ENCODE results near the gene RCN1.

Gene RCN1

GRCh38 chr11:32131321-32131720 lies 40.4 kb downstream of the RCN1 start:
- whole genome bisulfite sequencing, 2 experiments, result 91 to 95% methylated on average over 3 of the region's 3 CpGs
- Histone ChIP-seq H3K4me3 (ENCODE audit: insufficient read depth, low read depth, low read length) (no peak overlapping the region), H3K36me3 (ENCODE audit: control insufficient read depth, insufficient read depth, low read length) (no peaks in the 10 kb centered on the region), H3K27me3 (ENCODE audit: control insufficient read depth, insufficient read depth, low read length, poor library complexity, severe bottlenecking) (no peaks in the 10 kb centered on the region), H3K9me3 (ENCODE audit: control insufficient read depth, low read length) (no peaks in the 10 kb centered on the region), H3K4me1 (ENCODE audit: control insufficient read depth, insufficient read depth, low read length) (no peaks in the 10 kb centered on the region), H3K27ac (ENCODE audit: insufficient read depth, low read depth, low read length, poor library complexity, severe bottlenecking) (no peak overlapping the region)

GRCh38 chr11:32136657-32137056 lies 45.8 kb downstream of the RCN1 start:
- Histone ChIP-seq H3K9me3 (ENCODE audit: control insufficient read depth, low read length) (no peaks in the 10 kb centered on the region), H3K27ac (ENCODE audit: insufficient read depth, low read depth, low read length, poor library complexity, severe bottlenecking) (no peak overlapping the region), H3K4me3 (ENCODE audit: insufficient read depth, low read depth, low read length) (no peak overlapping the region), H3K36me3 (ENCODE audit: control insufficient read depth, insufficient read depth, low read length) (no peaks in the 10 kb centered on the region), H3K4me1 (ENCODE audit: control insufficient read depth, insufficient read depth, low read length) (no peaks in the 10 kb centered on the region), H3K27me3 (ENCODE audit: control insufficient read depth, insufficient read depth, low read length, poor library complexity, severe bottlenecking) (no peaks in the 10 kb centered on the region)
- 92 to 95% methylated on average over 3 of the region's 3 CpGs for WGBS, 2 experiments

- WGBS, 2 experiments, result 84 to 92% methylated on average over 2 of the region's 2 CpGs
- Histone ChIP-seq H3K4me1 (ENCODE audit: control insufficient read depth, insufficient read depth, low read length) (no peaks in the 10 kb centered on the region), H3K27me3 (ENCODE audit: control insufficient read depth, insufficient read depth, low read length, poor library complexity, severe bottlenecking) (no peaks in the 10 kb centered on the region), H3K9me3 (ENCODE audit: control insufficient read depth, low read length) (no peaks in the 10 kb centered on the region), H3K4me3 (ENCODE audit: insufficient read depth, low read depth, low read length) (no peak overlapping the region), H3K36me3 (ENCODE audit: control insufficient read depth, insufficient read depth, low read length) (no peaks in the 10 kb centered on the region), H3K27ac (ENCODE audit: insufficient read depth, low read depth, low read length, poor library complexity, severe bottlenecking) (no peak overlapping the region)
Observed at GRCh38 chr11:32137263-32137662, 46.4 kb downstream of the RCN1 start.

- WGBS, 2 experiments, result 94 to 96% methylated on average over 3 of the region's 3 CpGs
- no peaks in the 10 kb centered on the region for H3K27me3 ChIP-seq (ENCODE audit: control insufficient read depth, insufficient read depth, low read length, poor library complexity, severe bottlenecking)
- H3K9me3 ChIP-seq (ENCODE audit: control insufficient read depth, low read length), result no peaks in the 10 kb centered on the region
- H3K4me3 ChIP-seq (ENCODE audit: insufficient read depth, low read depth, low read length), result no peak overlapping the region
- no peaks in the 10 kb centered on the region for H3K4me1 ChIP-seq (ENCODE audit: control insufficient read depth, insufficient read depth, low read length)
- no peak overlapping the region for H3K27ac ChIP-seq (ENCODE audit: insufficient read depth, low read depth, low read length, poor library complexity, severe bottlenecking)
- no peaks in the 10 kb centered on the region for H3K36me3 ChIP-seq (ENCODE audit: control insufficient read depth, insufficient read depth, low read length)
Observed at GRCh38 chr11:32137869-32138268, 47.0 kb downstream of the RCN1 start.

- Histone ChIP-seq H3K27me3 (ENCODE audit: control insufficient read depth, insufficient read depth, low read length, poor library complexity, severe bottlenecking) (no peaks in the 10 kb centered on the region), H3K27ac (ENCODE audit: insufficient read depth, low read depth, low read length, poor library complexity, severe bottlenecking) (no peak overlapping the region), H3K36me3 (ENCODE audit: control insufficient read depth, insufficient read depth, low read length) (no peaks in the 10 kb centered on the region), H3K9me3 (ENCODE audit: control insufficient read depth, low read length) (no peaks in the 10 kb centered on the region), H3K4me3 (ENCODE audit: insufficient read depth, low read depth, low read length) (no peak overlapping the region), H3K4me1 (ENCODE audit: control insufficient read depth, insufficient read depth, low read length) (no peaks in the 10 kb centered on the region)
- 89 to 91% methylated on average over 3 of the region's 3 CpGs for WGBS, 2 experiments
Observed at GRCh38 chr11:32138902-32139301, 48.0 kb downstream of the RCN1 start.

- 81 to 90% methylated on average over 4 of the region's 4 CpGs for WGBS, 2 experiments
- Histone ChIP-seq H3K9me3 (ENCODE audit: control insufficient read depth, low read length) (no peaks in the 10 kb centered on the region), H3K27me3 (ENCODE audit: control insufficient read depth, insufficient read depth, low read length, poor library complexity, severe bottlenecking) (no peaks in the 10 kb centered on the region), H3K36me3 (ENCODE audit: control insufficient read depth, insufficient read depth, low read length) (no peaks in the 10 kb centered on the region), H3K27ac (ENCODE audit: insufficient read depth, low read depth, low read length, poor library complexity, severe bottlenecking) (no peak overlapping the region), H3K4me3 (ENCODE audit: insufficient read depth, low read depth, low read length) (no peak overlapping the region), H3K4me1 (ENCODE audit: control insufficient read depth, insufficient read depth, low read length) (no peaks in the 10 kb centered on the region)
Observed at GRCh38 chr11:32139896-32140520, 49.1 kb downstream of the RCN1 start.

- H3K27ac ChIP-seq (ENCODE audit: insufficient read depth, low read depth, low read length, poor library complexity, severe bottlenecking), result no peak overlapping the region
- no peaks in the 10 kb centered on the region for H3K4me1 ChIP-seq (ENCODE audit: control insufficient read depth, insufficient read depth, low read length)
- H3K9me3 ChIP-seq (ENCODE audit: control insufficient read depth, low read length), result no peaks in the 10 kb centered on the region
- WGBS, 2 experiments, result 93 to 96% methylated on average over 5 to 6 of the region's 6 CpGs
- H3K36me3 ChIP-seq (ENCODE audit: control insufficient read depth, insufficient read depth, low read length), result no peaks in the 10 kb centered on the region
- H3K4me3 ChIP-seq (ENCODE audit: insufficient read depth, low read depth, low read length), result no peak overlapping the region
- H3K27me3 ChIP-seq (ENCODE audit: control insufficient read depth, insufficient read depth, low read length, poor library complexity, severe bottlenecking), result no peaks in the 10 kb centered on the region
Observed at GRCh38 chr11:32141745-32142546, 51.1 kb downstream of the RCN1 start.

- Histone ChIP-seq H3K27me3 (ENCODE audit: control insufficient read depth, insufficient read depth, low read length, poor library complexity, severe bottlenecking) (no peaks in the 10 kb centered on the region), H3K27ac (ENCODE audit: insufficient read depth, low read depth, low read length, poor library complexity, severe bottlenecking) (no peak overlapping the region), H3K4me3 (ENCODE audit: insufficient read depth, low read depth, low read length) (no peak overlapping the region), H3K4me1 (ENCODE audit: control insufficient read depth, insufficient read depth, low read length) (no peaks in the 10 kb centered on the region), H3K9me3 (ENCODE audit: control insufficient read depth, low read length) (no peaks in the 10 kb centered on the region), H3K36me3 (ENCODE audit: control insufficient read depth, insufficient read depth, low read length) (no peaks in the 10 kb centered on the region)
- 95 to 96% methylated on average over 8 of the region's 8 CpGs for WGBS, 2 experiments
Observed at GRCh38 chr11:32143378-32143777, 52.5 kb downstream of the RCN1 start.

GRCh38 chr11:32145282-32145681 lies 54.4 kb downstream of the RCN1 start:
- no peaks in the 10 kb centered on the region for H3K9me3 ChIP-seq (ENCODE audit: control insufficient read depth, low read length)
- H3K4me1 ChIP-seq (ENCODE audit: control insufficient read depth, insufficient read depth, low read length), result no peaks in the 10 kb centered on the region
- WGBS, 2 experiments, result 88 to 90% methylated on average over 3 of the region's 3 CpGs

GRCh38 chr11:32148895-32149294 lies 58.0 kb downstream of the RCN1 start:
- WGBS, 2 experiments, result 83 to 88% methylated on average over 4 of the region's 4 CpGs
- no peaks in the 10 kb centered on the region for H3K27me3 ChIP-seq (ENCODE audit: control insufficient read depth, insufficient read depth, low read length, poor library complexity, severe bottlenecking)
- H3K27ac ChIP-seq (ENCODE audit: insufficient read depth, low read depth, low read length, poor library complexity, severe bottlenecking), result no peak overlapping the region
- no peaks in the 10 kb centered on the region for H3K4me1 ChIP-seq (ENCODE audit: control insufficient read depth, insufficient read depth, low read length)
- no peaks in the 10 kb centered on the region for H3K9me3 ChIP-seq (ENCODE audit: control insufficient read depth, low read length)
- no peak overlapping the region for H3K4me3 ChIP-seq (ENCODE audit: insufficient read depth, low read depth, low read length)
- H3K36me3 ChIP-seq (ENCODE audit: control insufficient read depth, insufficient read depth, low read length), result no peaks in the 10 kb centered on the region

More at GRCh38 chr11:32145282-32145681, 54.4 kb downstream of the RCN1 start:
- Histone ChIP-seq H3K4me3 (ENCODE audit: insufficient read depth, low read depth, low read length) (no peak overlapping the region), H3K27ac (ENCODE audit: insufficient read depth, low read depth, low read length, poor library complexity, severe bottlenecking) (no peak overlapping the region), H3K36me3 (ENCODE audit: control insufficient read depth, insufficient read depth, low read length) (no peaks in the 10 kb centered on the region), H3K27me3 (ENCODE audit: control insufficient read depth, insufficient read depth, low read length, poor library complexity, severe bottlenecking) (no peaks in the 10 kb centered on the region)
